SU-DHL-6 (cell line): Measurements from ENCODE around the gene CASTOR2.

Experiments used
- H2AFZ ChIP-seq: fragments of 200-600 bp; sonication (generic); 2 replicates; pipeline ENCODE4 v1.6.1; 2014; ENCODE audit warnings: low read depth, mild to moderate bottlenecking, moderate library complexity, mixed read lengths, antibody characterized with exemption, low read length; ENCODE audit not compliant: severe bottlenecking
- H3F3A ChIP-seq: fragments of 200-600 bp; shearing (Covaris generic); 2 replicates; pipeline ENCODE4 v1.6.0; 2016; ENCODE audit warnings: antibody characterized with exemption, mild to moderate bottlenecking; ENCODE audit not compliant: insufficient read depth
- H3K27ac ChIP-seq: fragments of 200-600 bp; sonication (generic); 2 replicates; pipeline ENCODE4 v1.5.1; 2016; ENCODE audit warnings: low read depth, mild to moderate bottlenecking, low read length, moderate library complexity, mixed read lengths
- H3K27me3 ChIP-seq: fragments of 200-600 bp; sonication (generic), shearing (Covaris generic); 2 replicates; pipeline ENCODE4 v1.6.0; 2014; ENCODE audit warnings: mild to moderate bottlenecking, low read length
- H3K36me3 ChIP-seq: fragments of 200-600 bp; sonication (generic); 2 replicates; pipeline ENCODE4 v1.6.1; 2014; ENCODE audit warnings: mild to moderate bottlenecking, low read length, mixed read lengths
- H3K4me2 ChIP-seq: fragments of 300-600, 200-600 bp; shearing (Covaris generic), sonication (generic); 2 replicates; pipeline ENCODE4 v1.6.0; 2014; ENCODE audit warnings: low read length, low read depth, mild to moderate bottlenecking; ENCODE audit not compliant: poor library complexity, severe bottlenecking
- H3K4me3 ChIP-seq: fragments of 200-600 bp; sonication (generic); 2 replicates; pipeline ENCODE4 v1.5.1; 2014; ENCODE audit warnings: antibody characterized with exemption, low read length, mild to moderate bottlenecking, mixed read lengths; ENCODE audit not compliant: insufficient read depth, poor library complexity, severe bottlenecking
- H3K79me2 ChIP-seq: fragments of 200-600 bp; sonication (generic); 2 replicates; pipeline ENCODE4 v1.6.1; 2014; ENCODE audit warnings: mild to moderate bottlenecking, low read length, moderate library complexity; ENCODE audit not compliant: insufficient read depth
- H3K9ac ChIP-seq: fragments of 200-600 bp; sonication (generic); 2 replicates; pipeline ENCODE4 v1.7.0; 2014; ENCODE audit warnings: mild to moderate bottlenecking, low read length
- H3K9me2 ChIP-seq: fragments of 200-600 bp; sonication (generic); replicated peaks from 2 replicates; pipeline ENCODE4 v1.6.1; 2014; ENCODE audit warnings: low read length; ENCODE audit not compliant: insufficient read depth
- H3K9me3 ChIP-seq: fragments of 200-600 bp; sonication (generic); 2 replicates; pipeline ENCODE4 v1.6.1; 2014; ENCODE audit warnings: low read length, mixed read lengths; ENCODE audit not compliant: insufficient read depth
- H4K20me1 ChIP-seq: fragments of 200-600 bp; sonication (generic); 2 replicates; pipeline ENCODE4 v1.6.1; 2014; ENCODE audit warnings: low read depth, mild to moderate bottlenecking, antibody characterized with exemption, low read length, moderate library complexity, mixed read lengths
- CTCF ChIP-seq: fragments of 200-600 bp; sonication (generic); IDR thresholded peaks from one replicate; pipeline ENCODE4 v1.5.1; 2017; ENCODE audit warnings: antibody characterized with exemption, mild to moderate bottlenecking, low read length, moderate library complexity; ENCODE audit not compliant: insufficient read depth, poor library complexity, severe bottlenecking
- EZH2phosphoT487 ChIP-seq: fragments of 200-600 bp; sonication (generic), shearing (Covaris generic); conservative IDR thresholded peaks from 2 replicates; pipeline ENCODE4 v1.6.1; 2018; ENCODE audit warnings: mild to moderate bottlenecking, antibody characterized with exemption, low read length, moderate library complexity, mixed read lengths

Gene CASTOR2

GRCh38 chr7:75049817-75050216 lies 85.3 kb downstream of the CASTOR2 start:
- Histone ChIP-seq H3K9ac (no peak overlapping the region), H3K27ac (no peak overlapping the region), H3K79me2 (no peaks in the 10 kb centered on the region), H3K36me3 (no peaks in the 10 kb centered on the region; the same call in 1 of the 2 replicates), H4K20me1 (no peaks in the 10 kb centered on the region), H3K4me3 (no peak overlapping the region), H3F3A (no peaks in the 10 kb centered on the region), H3K9me3 (no peaks in the 10 kb centered on the region), H2AFZ (no peak overlapping the region), H3K9me2 (no peaks in the 10 kb centered on the region), H3K27me3 (no peaks in the 10 kb centered on the region), H3K4me2 (no peak overlapping the region)
- no peak for TF ChIP-seq EZH2phosphoT487
- no peak for TF ChIP-seq CTCF

- Histone ChIP-seq H3K27ac (no peak overlapping the region), H3K9ac (no peak overlapping the region), H2AFZ (no peak overlapping the region), H3F3A (no peaks in the 10 kb centered on the region), H3K9me3 (no peaks in the 10 kb centered on the region), H3K27me3 (no peaks in the 10 kb centered on the region), H3K4me2 (no peak overlapping the region), H3K79me2 (no peaks in the 10 kb centered on the region), H3K9me2 (no peaks in the 10 kb centered on the region), H4K20me1 (no peaks in the 10 kb centered on the region), H3K4me3 (no peak overlapping the region), H3K36me3 (peaks cover under 1% of the 10 kb centered on the region; the same call in 1 of the 2 replicates)
- TF ChIP-seq CTCF (no peak), EZH2phosphoT487 (no peak)
These were observed 86.0 kb downstream of the CASTOR2 start for GRCh38 chr7:75050501-75050900.

GRCh38 chr7:75054744-75055143 lies 90.2 kb downstream of the CASTOR2 start:
- H2AFZ ChIP-seq: no peak overlapping the region
- no peaks in the 10 kb centered on the region for H3F3A ChIP-seq
- TF ChIP-seq EZH2phosphoT487: no peak
- TF ChIP-seq CTCF: no peak
- no peak overlapping the region for H3K9ac ChIP-seq
- H3K36me3 ChIP-seq: 0 out of 2 replicates have a peak, but pooled peaks cover 5% of the 10 kb centered on the region
- H3K4me2 ChIP-seq: no peak overlapping the region
- no peaks in the 10 kb centered on the region for H3K27me3 ChIP-seq
- H3K4me3 ChIP-seq: no peak overlapping the region
- no peaks in the 10 kb centered on the region for H3K9me2 ChIP-seq
- no peaks in the 10 kb centered on the region for H3K79me2 ChIP-seq
- no peaks in the 10 kb centered on the region for H4K20me1 ChIP-seq
- H3K9me3 ChIP-seq: no peaks in the 10 kb centered on the region
- H3K27ac ChIP-seq: no peak overlapping the region

- H3K79me2 ChIP-seq: no peaks in the 10 kb centered on the region
- H3K27me3 ChIP-seq: no peaks in the 10 kb centered on the region
- H3F3A ChIP-seq: no peaks in the 10 kb centered on the region
- no peak overlapping the region for H3K4me3 ChIP-seq
- no peaks in the 10 kb centered on the region for H4K20me1 ChIP-seq
- no peak overlapping the region for H3K9ac ChIP-seq
- no peak overlapping the region for H2AFZ ChIP-seq
- H3K36me3 ChIP-seq: 0 out of 2 replicates have a peak, but pooled peaks cover 5% of the 10 kb centered on the region
- TF ChIP-seq CTCF (no peak), EZH2phosphoT487 (no peak)
- H3K9me3 ChIP-seq: no peaks in the 10 kb centered on the region
- no peak overlapping the region for H3K4me2 ChIP-seq
- no peaks in the 10 kb centered on the region for H3K9me2 ChIP-seq
- H3K27ac ChIP-seq: no peak overlapping the region
These were observed 90.7 kb downstream of the CASTOR2 start for GRCh38 chr7:75055155-75055554.
